Liver (tissue), 9 donors: ENCODE results near the gene MAT2B. TPM values are rescaled to one million over a fixed set of nuclear protein-coding genes. Genes with fewer than 3 reads are reported as not detected.
A peak's percentile ranks its signal among the peaks of the same experiment; 100 is the strongest.

Source experiments
- DNase-seq: peaks from one replicate; pipeline ENCODE4 v3.0.0-alpha.2; 2017; ENCODE audit warnings: low spot score
- H3K27ac ChIP-seq, 2 donors: one replicate each; pipeline ENCODE4 v1.7.0; 2013; ENCODE audit warnings: inconsistent platforms in 2 of 2, low read length in 2 of 2, control low read depth in 1 of 2, low read depth in 1 of 2, mild to moderate bottlenecking in 1 of 2
- H3K27me3 ChIP-seq, 4 donors: one replicate each; pipeline versions ENCODE4 v1.6.1 to v1.7.0; 2013; ENCODE audit warnings: low read length in 3 of 4, inconsistent platforms in 1 of 4, mild to moderate bottlenecking in 1 of 4, moderate library complexity in 1 of 4; ENCODE audit not compliant: control insufficient read depth in 4 of 4, insufficient read depth in 4 of 4
- H3K36me3 ChIP-seq, 4 donors: one replicate each; pipeline versions ENCODE4 v1.6.1 to v1.7.0; 2013; ENCODE audit warnings: low read length in 3 of 4, mild to moderate bottlenecking in 3 of 4, low read depth in 1 of 4, moderate library complexity in 1 of 4; ENCODE audit not compliant: control insufficient read depth in 4 of 4, insufficient read depth in 3 of 4
- H3K4me1 ChIP-seq, 4 donors: one replicate each; pipeline versions ENCODE4 v1.6.1 to v1.7.0; 2013; ENCODE audit warnings: low read length in 3 of 4, mild to moderate bottlenecking in 3 of 4, moderate library complexity in 1 of 4; ENCODE audit not compliant: control insufficient read depth in 4 of 4, insufficient read depth in 4 of 4
- H3K4me3 ChIP-seq, 3 donors: one replicate each; pipeline versions ENCODE4 v1.6.1 to v1.7.0; 2013; ENCODE audit warnings: low read length in 3 of 3, control low read depth in 1 of 3, low read depth in 1 of 3, mild to moderate bottlenecking in 1 of 3
- H3K9ac ChIP-seq, 2 donors: one replicate each; pipeline ENCODE4 v1.7.0; 2013; ENCODE audit warnings: low read length in 2 of 2, mild to moderate bottlenecking in 2 of 2, moderate library complexity in 2 of 2, control low read depth in 1 of 2, low read depth in 1 of 2
- H3K9me3 ChIP-seq, 4 donors: one replicate each; pipeline versions ENCODE4 v1.6.1 to v1.7.0; 2013; ENCODE audit warnings: low read length in 3 of 4; ENCODE audit not compliant: control insufficient read depth in 4 of 4
- CTCF ChIP-seq: fragments of 150-350 bp; IDR thresholded peaks from 2 replicates; pipeline ENCODE4 v1.5.1; 2017; ENCODE audit warnings: improper control_type of control experiment, low read depth, low read length; ENCODE audit not compliant: missing input control
- EGR1 ChIP-seq, 2 donors: IDR thresholded peaks; 2 replicates each; pipeline ENCODE4 v1.6.1; 2016 to 2018; ENCODE audit warnings: antibody characterized with exemption in 2 of 2, low read depth in 2 of 2
- FOXA1 ChIP-seq: IDR thresholded peaks from 2 replicates; pipeline ENCODE4 v1.6.1; 2016; ENCODE audit warnings: antibody characterized with exemption
- FOXA2 ChIP-seq: IDR thresholded peaks from 2 replicates; pipeline ENCODE4 v1.6.1; 2016; ENCODE audit warnings: antibody characterized with exemption
- HNF4A ChIP-seq, 2 donors: conservative IDR thresholded peaks; 2 replicates each; pipeline ENCODE4 v1.6.1; 2016; ENCODE audit warnings: antibody characterized with exemption in 2 of 2, mild to moderate bottlenecking in 2 of 2
- HNF4G ChIP-seq: IDR thresholded peaks from 2 replicates; pipeline ENCODE4 v1.6.1; 2016; ENCODE audit warnings: antibody characterized with exemption
- JUND ChIP-seq, 2 donors: IDR thresholded peaks; 2 replicates each; pipeline ENCODE4 v1.6.1; 2016; ENCODE audit warnings: antibody characterized with exemption in 2 of 2
- MAX ChIP-seq: IDR thresholded peaks from 2 replicates; pipeline ENCODE4 v1.6.1; 2016; ENCODE audit warnings: antibody characterized with exemption
- RAD21 ChIP-seq, 2 donors: IDR thresholded peaks; 2 replicates each; pipeline ENCODE4 v1.6.1; 2016; ENCODE audit warnings: antibody characterized with exemption in 2 of 2, mild to moderate bottlenecking in 2 of 2
- REST ChIP-seq: IDR thresholded peaks from 2 replicates; pipeline ENCODE4 v1.6.1; 2016; ENCODE audit warnings: antibody characterized with exemption, mild to moderate bottlenecking
- RXRA ChIP-seq, 2 donors: IDR thresholded peaks; 2 replicates each; pipeline ENCODE4 v1.6.1; 2017 to 2018; ENCODE audit warnings: antibody characterized with exemption in 2 of 2, mild to moderate bottlenecking in 1 of 2
- SP1 ChIP-seq: IDR thresholded peaks from 2 replicates; pipeline ENCODE4 v1.6.1; 2018; ENCODE audit warnings: antibody characterized with exemption, mild to moderate bottlenecking
- TAF1 ChIP-seq: conservative IDR thresholded peaks from 2 replicates; pipeline ENCODE4 v1.6.1; 2016; ENCODE audit warnings: antibody characterized with exemption, mild to moderate bottlenecking
- ZBTB33 ChIP-seq: IDR thresholded peaks from 2 replicates; pipeline ENCODE4 v1.6.1; 2016; ENCODE audit warnings: antibody characterized with exemption
- WGBS: extraction: QIAGEN DNeasy Blood & Tissue Kit; methylation state at CpG from one replicate; pipeline ENCODE4 v1.1.7; 2013; 5-methylcytosine and 5-hydroxymethylcytosine counted together
- polyA plus RNA-seq, 2 donors: library from polyadenylated mRNA; stranded (reverse) in 1 of 2; unstranded in 1 of 2; fragments of 200-250 nt in 1 of 2; fragments of >200 nt in 1 of 2; fragmentation: Nextera tagmentation in 1 of 2; extraction: Ambion mirVana in 1 of 2; gene quantifications; one replicate each; pipeline versions ENCODE4 v1.2.1 to v1.2.3, GENCODE V29; 2013 to 2015
- total RNA-seq, 2 donors: library from RNA; depleted of rRNA; stranded (reverse); fragments of >200 nt; gene quantifications; one replicate each; pipeline ENCODE4 v1.2.3, GENCODE V29; 2014
- donor health status: healthy.
- donor health status: healthy.
- donor health status: healthy.
- donor health status: healthy.
- donor health status: healthy.

The MAT2B gene
- total and polyA plus RNA-seq, 4 donors: 21.3 to 41.3 (median 25.0) TPM

- TF ChIP-seq RAD21 (IDR thresholded peaks at IDR 0.05) (no peak), REST (no peak), MAX (no peak), HNF4A (conservative IDR thresholded peaks at IDR 0.05) (no peak), EGR1 (IDR thresholded peaks at IDR 0.05; ENCODE audit: low read depth in 2 of 2) (peak in 1 of 2 donors; percentile 4)
- under 1% methylated on average over 23 of the region's 23 CpGs for WGBS
- Histone ChIP-seq H3K9ac (peak within 1 kb of the TSS; percentile 70 to 98), H3K27me3 (no peaks in the 10 kb centered on the region), H3K4me1 (peaks cover 9 to 30% (median 24%) of the 10 kb centered on the region in 4 donors), H3K4me3 (peak within 1 kb of the TSS; percentile 68 to 77 (median 71)), H3K36me3 (peaks cover 0 to 4% (median 0%) of the 10 kb centered on the region in 4 donors), H3K9me3 (no peaks in the 10 kb centered on the region), H3K27ac (peak within 1 kb of the TSS; percentile 95 to 96)
- DNase-seq: no peak
Observed at GRCh38 chr5:163460562-163461171, 44.8 kb upstream of the MAT2B start, which contains the start of gene HMMR. Gene HMMR (plus strand): TSS chr5:163460632. CDS start chr5:163460693, 61 bp downstream.

GRCh38 chr5:163463063-163463435 lies 42.4 kb upstream of the MAT2B start:
- H3K9ac ChIP-seq: no peak overlapping the region
- no peak overlapping the region for H3K27ac ChIP-seq
- H3K27me3 ChIP-seq: no peaks in the 10 kb centered on the region
- peaks cover 6 to 30% (median 24%) of the 10 kb centered on the region in 4 donors for H3K4me1 ChIP-seq
- H3K36me3 ChIP-seq: no peaks in the 10 kb centered on the region
- H3K4me3 ChIP-seq: no peak overlapping the region
- TF ChIP-seq FOXA1 (no peak), TAF1 (no peak), RXRA (IDR thresholded peaks at IDR 0.05) (no peak), SP1 (no peak), EGR1 (IDR thresholded peaks at IDR 0.05; ENCODE audit: low read depth in 2 of 2) (no peak), FOXA2 (no peak), ZBTB33 (no peak), JUND (IDR thresholded peaks at IDR 0.05) (no peak), HNF4G (no peak)
- no peaks in the 10 kb centered on the region for H3K9me3 ChIP-seq
- no peak for DNase-seq

- no peak overlapping the region for H3K4me3 ChIP-seq
- no peaks in the 10 kb centered on the region for H3K9me3 ChIP-seq
- H3K36me3 ChIP-seq: no peaks in the 10 kb centered on the region
- no peaks in the 10 kb centered on the region for H3K4me1 ChIP-seq
- H3K27ac ChIP-seq: no peak overlapping the region
- no peaks in the 10 kb centered on the region for H3K27me3 ChIP-seq
- whole genome bisulfite sequencing: 87% methylated on average over 4 of the region's 4 CpGs
- no peak overlapping the region for H3K9ac ChIP-seq
- TF ChIP-seq CTCF (no peak), FOXA1 (no peak), HNF4G (no peak)
- no peak for DNase-seq
Observed at GRCh38 chr5:163467682-163468081, 37.7 kb upstream of the MAT2B start.
